HG03045 (cell line): ENCODE data around the gene CAMK2B.

Source experiments
- ATAC-seq: cut with Tn5 transposase; IDR thresholded peaks from one replicate; pipeline ENCODE4 v1.9.1; 2021; ENCODE audit warnings: mild to moderate bottlenecking, moderate library complexity; ENCODE audit not compliant: unreplicated experiment

The CAMK2B gene

DNA sequence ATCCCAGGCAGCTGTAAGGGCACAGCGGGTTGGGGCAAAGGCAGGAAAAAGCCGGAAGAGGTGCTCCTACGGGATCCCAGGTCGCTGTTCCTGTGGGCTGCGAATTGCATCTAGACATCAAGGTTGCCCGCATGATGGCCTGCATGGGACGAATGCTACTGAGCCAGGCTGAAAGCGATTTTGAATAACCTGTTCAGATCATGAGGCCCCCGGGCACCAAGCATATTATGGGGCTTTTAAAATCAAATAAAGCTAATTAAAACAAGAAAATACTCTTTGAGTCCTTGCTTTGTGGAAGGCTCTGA, 37.1 kb downstream of the CAMK2B start:
- ATAC-seq: no peak

DNA sequence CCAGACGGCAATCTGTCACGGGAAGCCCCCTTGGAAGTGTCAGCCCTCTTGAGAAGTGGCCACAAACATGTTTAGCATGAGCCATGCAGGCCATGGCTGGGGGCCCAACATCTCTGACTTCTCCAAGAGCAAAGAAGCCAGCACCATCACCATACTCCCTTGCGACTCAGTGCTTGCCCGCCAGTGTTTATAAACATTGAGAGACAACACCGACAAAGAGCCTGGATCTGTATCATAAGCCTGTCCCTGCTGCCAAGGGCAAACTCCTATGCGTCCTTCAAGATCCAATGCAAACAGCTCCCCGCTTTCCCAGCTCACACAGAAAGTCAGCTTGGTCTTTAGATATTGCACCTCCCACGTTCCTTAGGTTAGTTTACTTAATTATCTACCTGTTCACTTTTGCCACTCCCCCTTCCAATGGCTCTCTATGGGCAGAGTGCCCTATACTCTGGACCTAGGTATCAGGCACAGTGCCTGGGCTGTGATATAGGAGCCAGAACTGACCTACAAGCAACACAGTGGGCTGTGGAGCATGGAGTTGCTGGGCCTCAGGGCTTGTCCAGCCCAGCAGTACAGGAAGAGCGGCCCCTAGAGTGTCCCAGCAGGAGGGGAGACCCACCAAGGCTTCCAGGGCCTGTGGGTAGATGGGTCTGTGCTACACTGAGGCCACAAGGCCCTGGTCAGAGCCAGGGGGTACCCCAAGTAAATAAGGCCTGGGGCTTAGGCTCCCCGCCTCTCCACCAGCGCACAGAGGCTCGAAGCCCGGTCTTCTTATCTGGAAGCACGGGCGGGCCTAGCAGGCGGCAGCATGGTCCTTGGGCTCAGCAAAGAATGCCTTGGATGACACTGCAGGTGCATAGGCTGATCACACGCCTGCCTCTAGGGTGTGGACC, 37.7 kb downstream of the CAMK2B start:
- no peak for ATAC-seq

DNA sequence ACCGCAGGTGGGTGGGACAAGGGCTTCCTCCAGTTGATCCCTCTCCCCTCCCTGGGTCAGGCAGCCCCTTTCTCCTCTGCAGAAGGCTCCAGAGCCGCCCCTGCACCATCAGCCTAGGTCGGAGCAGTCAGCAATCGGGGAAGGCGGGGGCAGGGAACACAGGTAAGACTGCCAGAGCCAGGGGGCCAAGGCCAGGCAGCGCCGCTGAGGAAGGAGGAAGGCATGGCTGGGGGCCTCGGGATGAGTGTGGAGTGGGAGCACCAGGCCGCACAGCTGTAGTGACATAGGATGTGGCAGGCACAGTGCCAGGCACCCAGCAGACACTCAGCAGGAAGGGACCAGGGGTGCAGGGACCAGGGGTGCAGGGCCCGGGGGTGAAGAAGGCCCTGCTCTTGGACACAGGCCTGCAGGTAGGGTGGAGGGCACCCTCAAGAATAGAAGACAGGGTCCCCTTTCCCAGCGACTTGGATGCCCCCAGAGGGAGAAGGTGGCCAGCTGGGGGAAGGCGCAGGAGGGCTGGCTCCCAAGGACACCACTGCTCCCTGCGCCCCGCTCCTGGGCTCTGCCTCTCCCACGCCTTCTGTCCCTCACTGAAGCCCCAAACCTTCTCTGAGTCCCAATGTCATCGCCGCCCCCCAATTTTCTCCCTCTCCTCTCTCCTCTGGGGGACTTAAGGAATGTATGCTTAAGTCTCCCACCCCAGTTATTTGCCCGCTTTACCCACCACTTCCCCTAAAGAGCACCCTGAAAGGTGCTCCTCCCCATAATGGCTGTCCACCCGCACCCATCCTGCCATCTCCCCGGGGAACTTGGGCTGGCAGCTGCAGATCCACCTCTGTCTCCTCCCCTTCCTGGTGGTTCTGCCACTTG, 38.5 kb downstream of the CAMK2B start:
- ATAC-seq: no peak

DNA sequence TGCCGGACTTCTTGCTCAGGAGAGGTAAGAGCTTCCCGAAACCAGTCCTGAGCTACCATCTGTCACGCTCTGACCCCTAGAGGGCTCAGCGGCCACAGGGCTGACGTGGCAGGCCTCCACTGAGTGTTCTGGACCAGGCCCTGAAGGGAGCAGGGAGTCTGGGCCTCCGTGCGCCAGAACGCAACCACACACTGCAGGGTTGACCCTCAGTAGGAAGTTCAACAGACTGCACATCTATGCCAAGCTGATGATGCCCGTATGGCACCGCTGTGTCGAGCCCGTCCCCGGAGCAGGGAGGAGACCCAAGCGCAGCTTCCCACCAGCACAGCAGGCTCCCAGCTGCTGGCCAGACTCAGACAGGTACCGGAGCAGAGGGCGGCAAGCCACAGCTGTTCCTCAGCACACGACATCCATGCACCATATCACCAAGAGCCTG, 39.2 kb downstream of the CAMK2B start:
- ATAC-seq: no peak

DNA sequence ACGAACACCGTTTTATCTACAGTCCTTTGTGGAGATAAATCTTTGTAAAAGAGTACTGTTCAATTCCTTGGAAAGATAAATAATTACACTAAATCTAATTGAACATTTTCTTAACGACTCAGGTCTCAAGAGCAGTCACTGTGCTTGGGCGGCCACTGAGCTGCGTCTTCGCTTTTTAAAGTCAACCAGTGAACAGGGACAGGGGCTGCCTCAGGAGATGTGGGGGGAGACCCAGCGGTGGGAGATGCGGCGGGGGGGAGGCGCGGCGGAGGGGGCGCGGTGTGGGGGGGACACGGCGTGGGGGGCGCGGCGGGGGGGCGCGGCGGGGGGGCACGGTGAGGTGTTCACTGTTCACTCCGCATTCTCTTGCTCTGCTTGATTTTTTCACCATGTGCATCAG, 39.8 kb downstream of the CAMK2B start:
- ATAC-seq: no peak

DNA sequence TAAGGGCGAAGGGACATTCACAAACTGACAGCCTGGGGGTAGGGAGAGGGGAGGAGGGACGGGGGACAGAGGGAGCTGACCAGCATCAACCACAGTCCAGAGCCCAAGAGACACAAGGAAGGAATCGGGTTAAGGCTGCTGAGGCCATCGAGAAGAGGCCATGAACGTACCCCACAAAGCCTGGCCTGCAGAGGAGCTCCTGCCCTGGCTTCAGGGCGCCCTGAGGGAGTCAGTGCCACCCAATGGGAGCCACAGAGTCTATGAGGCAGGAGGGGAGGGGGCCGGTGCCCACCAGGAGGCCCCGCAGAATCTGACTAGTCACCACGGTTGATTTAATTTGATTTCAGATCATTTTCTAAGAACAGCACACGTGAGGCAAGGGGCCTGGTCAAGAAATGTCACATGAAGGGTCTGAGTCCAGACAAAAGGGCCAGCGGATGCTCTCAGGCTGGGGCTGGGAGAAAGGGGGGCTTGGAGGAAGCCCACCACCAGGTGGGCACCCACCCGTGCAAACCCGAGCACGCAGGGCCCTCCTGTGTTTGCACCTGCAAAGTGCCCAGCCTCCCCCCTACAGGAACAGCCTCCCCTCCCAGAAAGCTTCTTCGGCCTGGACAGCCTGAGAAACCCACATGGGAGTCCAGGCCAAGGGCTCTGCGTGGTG, 40.4 kb downstream of the CAMK2B start:
- ATAC-seq: no peak

DNA sequence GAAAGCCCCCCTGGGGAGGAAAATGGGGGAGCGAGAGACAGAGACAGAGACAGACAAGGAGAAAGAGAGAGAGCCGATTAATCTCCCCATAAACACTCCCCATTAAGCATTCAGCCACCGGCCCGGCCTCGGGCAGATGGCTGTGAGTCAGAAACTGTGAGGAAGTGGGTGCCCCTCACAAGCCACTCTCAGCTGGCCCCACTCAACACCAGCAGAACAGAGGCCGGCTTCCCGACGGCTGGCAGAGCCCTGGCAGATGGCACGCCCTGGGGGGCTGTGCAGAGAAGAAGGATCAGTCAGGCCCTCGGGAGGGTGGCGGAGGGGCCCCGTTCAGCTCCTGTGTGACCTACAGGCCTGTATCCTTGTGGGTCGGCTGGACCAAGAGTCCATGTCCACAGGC, 41.2 kb downstream of the CAMK2B start:
- ATAC-seq: no peak

DNA sequence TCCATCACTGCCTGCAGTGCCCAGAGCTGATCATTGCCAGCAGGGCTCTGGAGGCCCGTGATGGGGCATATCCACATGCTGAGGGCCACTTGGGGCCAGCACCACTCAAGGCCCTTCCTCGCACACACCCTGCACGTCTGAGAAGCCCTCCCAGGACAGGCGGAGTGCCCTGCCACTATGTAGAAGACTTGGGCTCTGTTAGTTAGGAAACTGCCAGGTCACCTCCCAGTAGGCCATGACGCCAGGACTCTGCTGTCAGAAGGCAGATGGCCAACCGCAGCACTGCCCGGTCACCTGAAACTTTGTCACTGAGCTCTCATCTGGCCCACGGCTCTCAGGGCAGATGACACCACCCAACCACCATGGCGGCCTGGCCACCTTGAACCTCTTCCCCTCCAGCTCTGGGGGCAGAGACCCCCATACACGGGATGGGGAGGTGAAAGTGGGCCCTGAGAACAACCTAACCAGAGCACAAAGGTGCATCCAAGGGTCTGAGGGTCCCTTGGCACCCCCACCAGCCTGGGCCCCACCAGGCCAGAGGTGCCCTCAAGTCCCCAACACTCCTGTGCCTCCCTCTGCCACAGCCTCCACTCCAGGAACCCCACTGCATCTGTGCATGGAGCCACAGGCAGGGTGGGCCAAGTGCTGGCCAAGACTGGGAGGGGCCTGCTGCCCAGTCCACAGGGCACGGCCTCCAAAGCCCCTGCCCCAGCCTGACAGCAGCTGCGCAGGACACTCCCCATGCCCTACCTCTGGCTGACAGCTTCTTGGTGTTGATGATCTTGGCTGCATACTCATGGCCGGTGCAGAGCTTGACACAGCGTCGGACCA, 41.8 kb downstream of the CAMK2B start:
- no peak for ATAC-seq

DNA sequence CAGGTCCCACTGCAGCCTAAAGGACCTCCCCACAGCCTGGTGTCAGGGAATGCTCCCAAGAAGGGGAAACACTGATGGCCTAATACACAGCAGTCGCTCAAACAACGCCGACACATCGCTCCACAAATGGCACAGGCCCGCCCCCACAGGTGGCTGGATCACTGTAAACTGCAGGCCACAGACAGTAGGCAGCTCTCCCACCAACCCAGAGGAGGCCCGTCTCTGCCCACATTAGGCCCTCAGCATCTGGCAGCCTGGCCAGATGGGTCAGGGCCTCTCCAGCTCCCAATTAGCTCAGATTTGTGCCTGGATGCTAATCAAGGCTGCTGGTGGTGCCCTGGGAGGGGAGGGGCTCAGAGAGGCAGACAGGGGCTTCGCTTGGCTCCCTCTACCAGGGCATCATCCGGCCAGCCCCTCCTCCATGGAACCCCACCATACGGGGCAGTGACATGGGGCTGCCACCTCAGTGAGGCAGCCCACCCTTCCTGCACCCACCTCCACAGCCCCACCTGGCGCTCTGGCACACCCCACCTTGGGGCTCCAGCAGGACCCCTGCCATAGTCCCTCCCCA, 42.7 kb downstream of the CAMK2B start:
- no peak for ATAC-seq

DNA sequence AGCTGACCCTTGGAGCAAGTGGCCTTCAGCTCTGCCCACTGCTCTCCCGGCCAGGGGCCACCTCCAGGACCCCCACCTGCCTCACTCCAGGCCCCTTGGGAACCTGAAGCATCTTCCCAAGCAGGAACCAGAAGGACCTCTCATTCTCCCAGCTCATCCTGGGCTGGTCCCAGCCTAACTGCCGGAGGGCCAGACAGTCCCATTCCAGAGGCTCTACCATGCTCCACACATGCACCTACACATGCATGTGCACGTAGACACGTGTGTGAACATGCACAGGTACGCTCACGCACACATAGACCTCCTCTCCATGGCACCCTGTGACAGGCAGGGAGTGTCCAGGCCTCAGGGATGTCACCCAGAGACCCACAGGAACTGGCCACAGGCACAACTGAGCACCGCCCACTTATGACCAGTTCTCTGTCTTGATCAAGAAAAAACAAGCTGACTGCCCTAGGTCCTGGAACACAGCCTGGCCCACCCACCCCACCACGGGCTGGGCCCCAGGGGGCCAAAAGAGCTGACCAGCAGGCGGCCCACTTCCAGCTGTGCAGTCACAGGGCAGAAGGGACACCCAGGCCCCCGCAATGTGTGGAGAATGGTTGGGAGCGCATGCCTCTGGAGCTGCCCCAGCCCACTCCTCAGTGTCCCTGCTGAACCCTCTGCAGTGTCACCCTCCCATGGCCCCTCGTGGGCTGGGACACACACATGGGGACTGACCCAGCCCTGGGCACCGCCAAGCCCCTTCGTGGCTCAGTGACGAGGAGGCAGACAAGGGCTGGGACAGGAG, 43.4 kb downstream of the CAMK2B start:
- ATAC-seq: no peak

DNA sequence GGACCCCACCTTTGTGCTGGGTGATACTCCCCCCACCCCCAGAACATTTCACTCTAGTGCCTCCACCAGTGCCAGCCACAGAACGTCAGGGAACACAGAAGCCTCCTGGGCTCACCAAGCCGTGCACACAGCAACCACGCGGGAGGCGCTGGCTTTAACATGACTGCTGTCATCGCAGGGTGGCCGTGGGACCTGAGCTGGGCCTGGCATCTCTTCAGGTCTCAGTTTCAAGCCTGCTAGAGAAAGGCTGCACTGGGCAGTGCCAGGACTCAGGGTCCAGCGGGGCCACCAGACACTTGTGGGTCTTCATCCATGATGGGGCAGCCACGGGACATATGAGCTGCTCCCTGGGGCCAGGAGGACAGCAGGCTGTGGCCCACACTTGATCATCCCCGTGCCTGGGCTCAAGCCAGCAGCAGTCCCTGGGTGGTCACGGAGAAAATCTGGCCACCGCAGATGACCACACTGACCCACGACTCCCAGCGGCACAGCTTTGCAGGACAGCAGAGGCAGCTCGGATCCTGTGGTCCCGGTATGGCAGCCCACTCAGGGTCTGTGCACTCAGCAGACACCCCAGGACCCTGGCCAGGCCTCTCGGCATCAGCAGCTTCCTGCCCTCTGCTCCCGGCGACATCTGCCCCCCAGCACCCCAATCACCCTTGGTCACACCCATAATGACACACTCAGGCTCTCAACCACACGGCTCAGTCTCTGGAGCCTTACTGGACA, 44.2 kb downstream of the CAMK2B start:
- ATAC-seq: no peak

DNA sequence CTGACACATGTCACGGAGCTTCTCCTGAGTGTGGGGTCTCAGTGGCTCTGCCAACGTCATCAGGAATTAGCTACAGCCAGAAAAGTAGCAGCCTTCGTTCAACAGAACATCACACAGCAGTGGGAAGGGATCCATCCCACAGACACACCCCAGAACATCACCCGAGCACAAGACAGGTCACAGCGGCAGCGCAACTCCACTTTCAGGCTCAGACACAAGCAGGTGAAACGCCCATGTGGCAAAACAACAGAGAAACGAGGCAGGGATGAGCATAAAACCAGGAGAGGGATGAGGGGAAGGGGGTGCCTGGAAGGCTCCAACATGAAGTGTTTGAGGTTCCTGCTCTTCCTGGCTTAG, 44.8 kb downstream of the CAMK2B start:
- ATAC-seq: no peak

DNA sequence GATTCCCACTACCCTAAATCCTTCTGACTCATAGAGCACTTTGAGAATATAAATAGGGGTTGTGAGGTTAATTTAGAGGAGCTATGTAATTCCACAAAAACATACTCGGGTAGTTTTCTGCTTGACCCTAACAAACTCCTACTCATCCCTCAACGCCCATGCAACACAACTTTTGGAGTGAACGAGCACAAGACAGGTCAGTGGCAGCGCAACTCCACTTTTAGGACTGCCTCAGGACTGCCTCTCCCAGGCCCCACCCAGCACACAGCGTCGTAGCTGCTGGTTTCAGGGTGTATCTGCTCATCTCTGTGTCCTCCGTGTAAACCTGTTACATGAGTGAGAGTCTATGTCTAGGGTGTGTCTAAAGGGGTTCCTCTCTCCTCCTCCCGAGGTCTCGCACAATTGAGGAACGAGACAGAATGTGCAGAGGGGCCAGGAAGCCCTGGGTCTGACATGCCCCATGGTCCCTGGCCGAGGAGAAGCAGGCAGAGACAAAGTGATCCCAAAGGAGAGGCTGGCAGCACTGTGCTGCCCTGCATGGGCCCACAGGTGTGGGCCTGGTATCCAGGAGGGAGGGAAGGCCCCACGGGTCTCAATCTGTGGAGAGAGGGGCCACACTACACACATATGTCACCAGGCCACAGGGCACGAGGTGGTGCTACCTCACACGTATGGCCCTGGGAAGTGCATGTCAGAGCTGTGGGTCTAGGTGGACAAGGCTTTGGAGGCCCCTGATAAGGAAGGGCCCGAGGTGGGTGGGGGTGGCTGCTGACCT, 45.5 kb downstream of the CAMK2B start:
- ATAC-seq: no peak

DNA sequence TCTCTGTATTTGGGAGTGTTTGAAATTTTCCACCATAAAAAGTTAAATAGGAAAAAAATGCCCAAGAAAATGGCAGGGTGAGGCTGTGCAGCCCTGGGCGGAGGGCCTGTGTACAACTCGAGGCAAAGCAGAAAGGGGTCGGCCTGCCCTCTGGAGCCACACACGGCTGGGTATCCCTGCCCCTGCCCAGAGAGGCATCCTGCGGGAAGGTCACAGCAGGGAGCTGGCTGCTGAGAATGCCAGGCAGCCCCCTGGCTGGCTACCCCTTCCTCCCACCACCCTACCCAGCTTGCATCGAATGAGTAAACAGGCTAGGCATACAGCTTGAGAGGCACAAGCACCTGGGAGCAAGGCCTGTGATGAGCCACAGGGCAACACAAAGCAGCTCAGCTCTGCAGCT, 46.1 kb downstream of the CAMK2B start:
- no peak for ATAC-seq

DNA sequence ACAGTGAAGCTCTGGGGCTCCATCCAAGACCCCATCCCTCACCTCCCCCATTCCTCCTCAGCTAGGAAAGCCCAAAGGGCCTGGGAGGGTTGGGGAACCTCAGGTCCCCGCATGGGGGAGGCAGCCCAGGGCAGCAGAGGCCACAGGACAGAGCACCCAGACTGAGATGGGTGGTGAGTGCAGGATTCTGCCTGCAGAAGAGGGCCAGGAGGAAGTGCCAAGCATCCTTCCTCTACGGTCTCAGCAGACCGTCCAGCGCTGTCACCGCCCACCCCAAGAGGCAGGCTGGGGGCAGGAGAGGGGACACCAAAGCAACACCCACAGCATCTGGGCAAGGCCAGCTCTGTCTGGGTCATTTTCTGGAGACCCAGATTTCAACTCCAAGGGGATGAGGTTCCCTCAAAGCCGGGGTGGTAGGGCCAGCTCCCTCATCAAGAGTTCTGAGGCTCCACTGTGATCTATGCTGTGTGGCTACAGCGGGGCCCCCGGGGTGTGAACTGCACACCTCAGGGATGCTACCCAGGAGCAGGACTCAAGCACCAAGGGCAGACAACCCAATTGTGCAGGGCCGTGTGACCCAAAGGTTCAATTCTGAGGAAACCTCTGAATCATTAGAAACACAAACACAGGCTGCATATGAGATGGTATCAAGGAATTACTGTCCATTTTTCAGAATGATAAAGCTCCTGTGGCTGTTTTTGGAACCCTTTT, 46.8 kb downstream of the CAMK2B start:
- no peak for ATAC-seq

DNA sequence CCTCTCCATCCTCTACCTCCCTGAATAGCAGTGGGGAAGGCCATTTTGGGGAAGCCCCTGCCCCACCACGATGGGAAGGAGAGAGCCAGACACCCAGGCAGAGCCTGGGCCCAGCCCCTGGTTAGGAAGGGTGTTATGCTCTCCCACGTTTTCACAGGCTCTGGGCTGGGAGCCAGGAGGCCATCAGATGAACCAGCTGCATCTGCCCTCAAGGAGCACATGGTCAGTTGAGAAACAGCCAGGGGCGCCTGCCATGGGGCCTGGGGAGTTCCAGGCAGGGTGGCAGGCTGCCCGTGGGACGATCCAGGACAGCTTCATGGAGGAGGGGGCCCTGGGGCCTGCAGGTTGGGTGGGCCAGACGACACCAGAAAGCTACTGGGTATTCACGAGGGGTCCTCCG, 47.5 kb downstream of the CAMK2B start:
- no peak for ATAC-seq

DNA sequence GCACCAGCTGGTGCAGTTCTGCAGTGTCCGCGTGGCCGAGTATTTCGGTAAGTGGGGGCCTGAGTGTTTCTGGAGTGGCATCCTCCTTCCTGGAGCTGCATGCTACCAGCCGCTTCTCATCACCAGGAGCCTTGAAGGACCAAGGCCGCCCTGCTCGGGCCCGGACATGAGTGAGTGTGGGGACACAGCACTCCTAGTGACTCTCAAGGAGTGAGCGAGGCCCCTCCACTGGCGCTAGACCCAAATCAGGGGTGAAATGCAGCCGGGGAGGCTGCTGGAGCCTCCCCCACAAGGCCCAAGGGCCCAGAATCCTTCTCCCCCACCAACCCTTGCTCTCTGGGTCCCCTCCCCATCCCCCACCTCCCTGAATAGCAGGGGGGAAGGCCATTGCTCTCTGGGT, 48.0 kb downstream of the CAMK2B start:
- no peak for ATAC-seq
